Myocyte (in vitro differentiated cells): Measurements from ENCODE around the gene PPP1R18. TPM values are rescaled to one million over a fixed set of nuclear protein-coding genes. Genes with fewer than 3 reads are reported as not detected.
"Not testable (repeated sequence)": the region's sequence is repeated elsewhere in the genome, so short reads cannot be mapped to it uniquely, and the experiment has no call there.

ENCODE experiments used
- DNase-seq: peaks from one replicate; pipeline ENCODE4 v3.0.0-alpha.2; 2012; ENCODE audit warnings: low read depth
- polyA plus RNA-seq: library from polyadenylated mRNA; unstranded; fragments of >200 nt; gene quantifications from one replicate; pipeline ENCODE4 v1.2.1, GENCODE V29; 2012; ENCODE audit warnings: missing spikeins
- total RNA-seq: library from RNA; depleted of rRNA; stranded (reverse); fragments of >200 nt; gene quantifications from 2 replicates; pipeline ENCODE4 v1.2.3, GENCODE V29; 2014

Gene PPP1R18, protein sequence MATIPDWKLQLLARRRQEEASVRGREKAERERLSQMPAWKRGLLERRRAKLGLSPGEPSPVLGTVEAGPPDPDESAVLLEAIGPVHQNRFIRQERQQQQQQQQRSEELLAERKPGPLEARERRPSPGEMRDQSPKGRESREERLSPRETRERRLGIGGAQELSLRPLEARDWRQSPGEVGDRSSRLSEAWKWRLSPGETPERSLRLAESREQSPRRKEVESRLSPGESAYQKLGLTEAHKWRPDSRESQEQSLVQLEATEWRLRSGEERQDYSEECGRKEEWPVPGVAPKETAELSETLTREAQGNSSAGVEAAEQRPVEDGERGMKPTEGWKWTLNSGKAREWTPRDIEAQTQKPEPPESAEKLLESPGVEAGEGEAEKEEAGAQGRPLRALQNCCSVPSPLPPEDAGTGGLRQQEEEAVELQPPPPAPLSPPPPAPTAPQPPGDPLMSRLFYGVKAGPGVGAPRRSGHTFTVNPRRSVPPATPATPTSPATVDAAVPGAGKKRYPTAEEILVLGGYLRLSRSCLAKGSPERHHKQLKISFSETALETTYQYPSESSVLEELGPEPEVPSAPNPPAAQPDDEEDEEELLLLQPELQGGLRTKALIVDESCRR
- 89.3 and 103 TPM in 2 replicates for total RNA-seq
- polyA plus RNA-seq: 105 TPM

GRCh38 chr6:30686009-30686907 is at the start of gene PPP1R18:
TSS of gene PPP1R18 (minus strand) at chr6:30686645. CDS start at chr6:30686018, 627 bp downstream.
- DNase-seq: peak; percentile 80

DNA sequence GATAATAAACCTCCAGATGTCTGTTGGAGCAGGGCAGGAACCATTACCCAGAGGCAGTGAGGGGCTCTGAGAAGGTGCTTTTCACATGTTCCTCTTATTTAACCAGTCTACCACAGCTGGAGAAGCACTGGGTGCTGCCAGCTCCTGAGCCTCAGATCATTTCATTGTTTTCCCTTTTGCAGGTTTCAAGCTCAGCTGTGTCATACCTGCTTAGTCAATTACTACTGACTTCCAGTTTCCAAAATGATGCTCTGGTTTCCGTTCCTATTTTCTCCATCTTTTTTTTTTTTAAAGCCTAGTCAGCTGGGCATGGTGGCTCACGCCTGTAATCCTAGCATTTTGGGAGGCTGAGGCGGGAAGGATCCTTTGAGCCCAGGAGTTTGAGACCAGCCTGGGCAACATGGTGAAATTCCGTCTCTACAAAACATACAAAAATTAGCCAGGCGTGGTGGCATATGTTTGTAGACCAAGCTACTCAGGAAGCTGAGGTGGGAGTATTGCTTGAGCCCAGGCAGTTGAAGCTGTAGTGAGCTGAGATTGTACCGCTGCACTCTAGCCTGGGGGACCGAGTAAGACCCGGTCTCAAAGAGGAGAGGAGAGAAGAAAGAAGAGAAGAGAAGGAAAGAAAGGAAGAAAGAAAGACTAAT is 49.3 kb upstream of the PPP1R18 start:
- no peak for DNase-seq

DNA sequence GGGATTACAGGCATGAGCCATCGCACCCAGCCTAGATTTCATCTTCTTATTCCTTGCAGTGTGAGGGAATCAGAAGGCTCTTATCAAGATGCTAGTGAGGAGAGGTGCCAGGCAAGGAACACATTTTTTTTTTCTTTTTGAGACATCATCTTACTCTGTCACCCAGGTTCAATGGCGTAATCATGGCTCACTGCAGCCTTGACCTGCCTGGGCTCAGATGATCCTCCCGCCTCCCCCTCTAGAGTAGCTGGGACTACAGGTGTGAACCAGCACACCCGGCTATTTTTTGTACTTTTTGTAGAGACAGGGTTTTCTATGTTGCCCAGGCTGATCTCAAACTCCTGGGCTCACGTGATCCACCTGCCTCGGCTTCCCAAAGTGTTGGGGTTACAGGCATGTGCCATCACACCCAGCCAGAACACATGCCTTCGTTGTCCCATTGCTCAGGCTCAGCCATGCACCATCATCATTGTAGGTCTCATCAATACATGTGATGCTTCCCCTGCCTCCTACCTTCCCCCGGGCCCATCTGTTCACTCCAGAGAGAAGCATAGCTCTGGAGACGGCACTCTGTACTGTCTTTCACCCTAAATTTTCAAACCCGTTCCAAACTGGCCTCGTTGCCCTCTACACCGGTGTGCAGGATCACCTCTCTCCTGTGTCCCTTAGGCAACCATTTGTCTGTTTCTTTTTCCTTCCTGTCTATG is 45.9 kb upstream of the PPP1R18 start:
- DNase-seq: no peak

DNA sequence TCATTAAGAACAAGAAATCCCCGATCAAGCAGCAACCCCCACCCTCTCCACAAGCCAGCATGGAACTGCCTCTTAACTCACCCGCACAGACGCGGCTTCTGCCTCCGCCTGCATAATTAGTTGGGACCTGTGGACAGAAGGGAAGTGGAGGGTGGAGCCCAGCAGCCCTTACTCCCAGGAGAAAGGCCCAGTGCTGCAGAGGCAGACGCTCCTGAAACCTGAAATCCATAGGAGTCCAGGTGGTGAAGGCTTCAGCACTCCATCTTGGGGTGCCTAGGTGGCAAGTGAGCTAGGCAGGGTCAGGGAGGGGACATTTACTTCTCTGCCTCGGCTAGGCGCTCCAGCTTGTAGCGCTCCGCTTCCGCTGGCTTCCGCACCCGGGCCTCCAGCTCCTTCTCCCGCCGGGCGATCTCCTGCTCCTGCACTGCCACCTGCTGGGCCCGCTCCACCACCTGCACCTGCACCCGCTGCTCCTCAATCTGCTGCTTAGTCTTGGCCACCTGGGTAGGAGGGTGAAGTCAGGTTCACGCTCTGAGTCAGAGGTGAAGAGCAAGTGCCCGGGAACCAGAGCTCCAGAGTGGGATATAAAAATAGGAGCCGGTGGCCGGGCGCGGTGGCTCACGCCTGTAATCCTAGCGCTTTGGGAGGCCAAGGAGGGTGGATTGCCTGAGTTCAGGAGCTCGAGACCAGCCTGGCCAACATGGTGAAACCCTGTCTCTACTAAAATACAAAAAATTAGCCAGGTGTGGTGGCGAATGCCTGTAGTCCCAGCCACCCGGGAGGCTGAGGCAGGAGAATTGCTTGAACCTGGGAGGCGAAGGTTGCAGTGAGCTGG is 44.4 kb upstream of the PPP1R18 start:
- DNase-seq: no peak

DNA sequence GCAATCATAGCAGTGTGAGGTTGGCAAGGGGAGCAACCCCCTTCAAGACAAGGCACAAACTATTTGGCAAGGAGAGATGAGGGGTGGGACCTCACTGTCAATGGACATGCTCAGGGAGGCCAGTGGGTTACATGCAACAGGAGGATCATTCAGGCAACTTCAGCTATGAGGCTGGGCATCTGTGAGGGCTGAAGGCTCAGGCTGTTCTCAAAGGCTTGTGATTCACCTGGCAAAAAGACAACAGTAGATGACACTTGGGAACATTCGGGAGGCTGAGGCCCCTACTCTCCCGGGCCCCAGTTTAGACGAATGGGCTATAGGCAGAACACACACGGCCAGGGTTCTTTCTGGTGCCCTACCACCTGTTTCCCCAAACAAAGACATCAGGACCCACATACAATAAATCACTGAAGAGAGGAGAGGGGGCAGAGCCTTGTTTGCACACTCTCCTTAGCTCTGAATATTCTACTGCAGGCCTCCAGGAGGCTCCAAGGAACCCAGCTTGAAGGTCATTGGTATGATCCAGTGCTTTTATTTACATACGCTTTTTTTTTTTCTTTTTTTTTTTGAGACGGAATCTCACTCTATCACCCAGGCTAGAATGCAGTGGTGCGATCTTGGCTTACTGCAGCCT is 41.6 kb upstream of the PPP1R18 start:
- DNase-seq: no peak

- no peak for DNase-seq
These were observed 40.3 kb upstream of the PPP1R18 start for GRCh38 chr6:30726506-30727413.

DNA sequence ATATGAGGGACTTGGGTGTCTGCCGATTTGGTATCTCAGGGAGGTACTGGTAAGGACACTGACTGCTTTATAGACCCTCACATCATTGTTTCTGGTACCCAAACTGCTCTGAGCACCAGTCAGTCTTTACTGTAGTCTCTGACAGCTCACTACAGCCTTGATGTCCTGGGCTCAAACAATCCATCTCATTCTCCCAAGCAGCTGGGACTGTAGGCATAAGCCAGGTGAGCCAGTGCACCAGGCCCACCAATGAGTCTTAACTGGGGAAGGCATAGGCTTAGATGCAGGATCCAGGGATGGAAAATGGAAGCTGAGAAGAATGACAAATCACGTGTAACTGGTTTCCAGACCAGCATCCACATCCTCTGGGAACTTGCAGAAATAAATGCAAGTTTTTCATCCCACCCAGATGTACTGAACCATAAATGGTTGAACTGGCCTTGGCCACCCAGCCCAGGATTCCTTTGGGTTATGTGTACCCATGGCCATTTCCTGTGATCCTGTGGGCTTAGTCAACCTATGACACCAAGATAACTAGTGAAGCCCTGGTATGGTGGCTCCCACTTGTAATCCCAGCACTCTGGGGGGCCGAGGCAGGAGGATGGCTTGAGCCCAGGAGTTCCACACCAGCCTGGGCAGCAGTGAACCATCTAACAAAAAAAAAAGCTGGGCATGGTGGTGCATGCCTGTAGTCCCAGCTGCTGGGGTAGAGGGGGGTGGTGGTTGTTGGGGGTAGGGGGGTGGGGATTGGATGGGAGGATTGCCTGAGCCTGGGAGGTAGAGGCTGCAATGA is 39.5 kb upstream of the PPP1R18 start:
- DNase-seq: no peak

- no peak for DNase-seq
These were observed 38.6 kb upstream of the PPP1R18 start for GRCh38 chr6:30724906-30725667.

DNA sequence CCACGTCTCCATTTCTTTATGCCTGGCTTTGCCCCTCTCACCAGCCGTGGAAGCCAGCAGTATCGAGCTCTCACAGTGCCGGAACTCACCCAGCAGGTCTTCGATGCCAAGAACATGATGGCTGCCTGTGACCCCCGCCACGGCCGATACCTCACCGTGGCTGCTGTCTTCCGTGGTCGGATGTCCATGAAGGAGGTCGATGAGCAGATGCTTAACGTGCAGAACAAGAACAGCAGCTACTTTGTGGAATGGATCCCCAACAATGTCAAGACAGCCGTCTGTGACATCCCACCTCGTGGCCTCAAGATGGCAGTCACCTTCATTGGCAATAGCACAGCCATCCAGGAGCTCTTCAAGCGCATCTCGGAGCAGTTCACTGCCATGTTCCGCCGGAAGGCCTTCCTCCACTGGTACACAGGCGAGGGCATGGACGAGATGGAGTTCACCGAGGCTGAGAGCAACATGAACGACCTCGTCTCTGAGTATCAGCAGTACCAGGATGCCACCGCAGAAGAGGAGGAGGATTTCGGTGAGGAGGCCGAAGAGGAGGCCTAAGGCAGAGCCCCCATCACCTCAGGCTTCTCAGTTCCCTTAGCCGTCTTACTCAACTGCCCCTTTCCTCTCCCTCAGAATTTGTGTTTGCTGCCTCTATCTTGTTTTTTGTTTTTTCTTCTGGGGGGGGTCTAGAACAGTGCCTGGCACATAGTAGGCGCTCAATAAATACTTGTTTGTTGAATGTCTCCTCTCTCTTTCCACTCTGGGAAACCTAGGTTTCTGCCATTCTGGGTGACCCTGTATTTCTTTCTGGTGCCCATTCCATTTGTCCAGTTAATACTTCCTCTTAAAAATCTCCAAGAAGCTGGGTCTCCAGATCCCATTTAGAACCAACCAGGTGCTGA is 37.6 kb upstream of the PPP1R18 start:
- DNase-seq: not testable (repeated sequence)

DNA sequence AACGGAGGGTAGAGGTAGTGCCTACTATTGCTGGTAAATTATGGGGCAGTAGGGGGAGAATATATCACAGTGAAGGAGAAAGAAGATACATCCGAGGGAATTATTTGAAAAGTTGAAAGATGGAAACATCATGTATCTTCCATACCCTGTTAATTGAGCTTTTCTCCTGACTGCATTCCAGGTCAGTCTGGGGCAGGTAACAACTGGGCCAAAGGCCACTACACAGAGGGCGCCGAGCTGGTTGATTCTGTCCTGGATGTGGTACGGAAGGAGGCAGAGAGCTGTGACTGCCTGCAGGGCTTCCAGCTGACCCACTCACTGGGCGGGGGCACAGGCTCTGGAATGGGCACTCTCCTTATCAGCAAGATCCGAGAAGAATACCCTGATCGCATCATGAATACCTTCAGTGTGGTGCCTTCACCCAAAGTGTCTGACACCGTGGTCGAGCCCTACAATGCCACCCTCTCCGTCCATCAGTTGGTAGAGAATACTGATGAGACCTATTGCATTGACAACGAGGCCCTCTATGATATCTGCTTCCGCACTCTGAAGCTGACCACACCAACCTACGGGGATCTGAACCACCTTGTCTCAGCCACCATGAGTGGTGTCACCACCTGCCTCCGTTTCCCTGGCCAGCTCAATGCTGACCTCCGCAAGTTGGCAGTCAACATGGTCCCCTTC is 36.9 kb upstream of the PPP1R18 start:
- not testable (repeated sequence) for DNase-seq

DNA sequence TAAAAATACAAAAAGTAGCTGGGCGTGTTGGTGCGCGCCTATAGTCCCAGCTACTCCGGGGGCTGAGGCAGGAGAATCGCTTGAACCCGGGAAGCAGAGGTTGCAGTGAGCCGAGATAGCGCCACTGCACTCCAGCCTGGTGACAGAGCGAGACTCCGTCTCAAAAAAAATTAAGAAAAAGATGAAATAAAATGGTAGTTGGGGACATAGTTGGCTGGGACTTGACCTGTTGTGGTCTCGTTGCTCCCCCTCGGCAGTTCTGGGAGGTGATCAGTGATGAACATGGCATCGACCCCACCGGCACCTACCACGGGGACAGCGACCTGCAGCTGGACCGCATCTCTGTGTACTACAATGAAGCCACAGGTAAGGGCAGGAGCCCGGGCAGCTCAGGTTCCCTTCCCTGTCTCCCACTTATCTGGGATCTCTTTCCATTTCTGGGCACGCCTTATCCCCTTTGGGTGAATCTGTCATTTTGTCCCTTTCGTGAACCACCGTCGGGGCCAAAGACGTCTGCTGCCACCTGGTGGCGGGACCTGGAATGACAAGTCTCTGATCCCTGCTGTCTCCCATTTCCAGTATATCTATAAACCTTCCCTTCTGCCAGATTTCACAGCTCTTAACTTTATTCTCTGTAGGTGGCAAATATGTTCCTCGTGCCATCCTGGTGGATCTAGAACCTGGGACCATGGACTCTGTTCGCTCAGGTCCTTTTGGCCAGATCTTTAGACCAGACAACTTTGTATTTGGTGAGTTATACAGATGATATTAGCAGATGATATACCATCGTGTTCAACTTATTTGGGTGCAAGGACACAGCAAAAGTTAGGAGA is 36.1 kb upstream of the PPP1R18 start:
- DNase-seq: peak; percentile 87

- DNase-seq: not testable (repeated sequence)
These were observed 35.5 kb upstream of the PPP1R18 start for GRCh38 chr6:30722025-30722279.

- DNase-seq: peak; percentile 90
These were observed 35.0 kb upstream of the PPP1R18 start for GRCh38 chr6:30721198-30722024.
